ENCODE measurements around the gene SEC11A.

DNA sequence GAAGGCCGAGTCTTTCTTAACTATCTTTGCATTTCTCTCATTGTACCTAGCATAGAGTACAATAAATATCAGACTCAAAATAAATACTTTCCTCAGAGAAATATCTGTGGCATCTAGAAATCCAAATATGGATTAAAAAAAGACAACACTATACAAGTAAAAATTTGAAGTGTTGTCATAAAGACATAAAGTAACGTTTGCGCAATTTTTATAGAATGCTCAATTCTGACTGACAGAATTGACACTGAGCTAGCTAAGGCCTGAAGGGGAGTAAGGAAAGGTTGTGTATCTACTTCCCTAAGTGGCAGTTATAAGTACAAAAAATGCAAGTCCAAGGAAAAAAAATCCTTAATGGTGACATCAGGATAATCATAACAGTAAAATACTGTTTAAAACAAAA lies 1.1 kb downstream of the SEC11A start:
- TF ChIP-seq, protein P1, sequence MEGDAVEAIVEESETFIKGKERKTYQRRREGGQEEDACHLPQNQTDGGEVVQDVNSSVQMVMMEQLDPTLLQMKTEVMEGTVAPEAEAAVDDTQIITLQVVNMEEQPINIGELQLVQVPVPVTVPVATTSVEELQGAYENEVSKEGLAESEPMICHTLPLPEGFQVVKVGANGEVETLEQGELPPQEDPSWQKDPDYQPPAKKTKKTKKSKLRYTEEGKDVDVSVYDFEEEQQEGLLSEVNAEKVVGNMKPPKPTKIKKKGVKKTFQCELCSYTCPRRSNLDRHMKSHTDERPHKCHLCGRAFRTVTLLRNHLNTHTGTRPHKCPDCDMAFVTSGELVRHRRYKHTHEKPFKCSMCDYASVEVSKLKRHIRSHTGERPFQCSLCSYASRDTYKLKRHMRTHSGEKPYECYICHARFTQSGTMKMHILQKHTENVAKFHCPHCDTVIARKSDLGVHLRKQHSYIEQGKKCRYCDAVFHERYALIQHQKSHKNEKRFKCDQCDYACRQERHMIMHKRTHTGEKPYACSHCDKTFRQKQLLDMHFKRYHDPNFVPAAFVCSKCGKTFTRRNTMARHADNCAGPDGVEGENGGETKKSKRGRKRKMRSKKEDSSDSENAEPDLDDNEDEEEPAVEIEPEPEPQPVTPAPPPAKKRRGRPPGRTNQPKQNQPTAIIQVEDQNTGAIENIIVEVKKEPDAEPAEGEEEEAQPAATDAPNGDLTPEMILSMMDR (IDR thresholded peaks at IDR 0.05), result no peak
- TF ChIP-seq EP300 (IDR thresholded peaks at IDR 0.05), result no peak
- no peak for TF ChIP-seq POLR2AphosphoS5 (IDR thresholded peaks at IDR 0.05)
